Prostate gland (tissue), 2 donors: Measurements from ENCODE around the gene ALG11. TPM values are rescaled to one million over a fixed set of nuclear protein-coding genes. Genes with fewer than 3 reads are reported as not detected.

Source experiments
- DNase-seq: peaks from one replicate; pipeline ENCODE4 v3.0.0-alpha.2; 2019; ENCODE audit warnings: low spot score
- H3K27ac ChIP-seq, 2 donors: fragments of 200-600 bp; sonication (generic); 2 replicates each; pipeline ENCODE4 v1.5.1; 2017 to 2019
- H3K27me3 ChIP-seq: fragments of 200-600 bp; sonication (generic); replicated peaks from 2 replicates; pipeline ENCODE4 v1.5.1; 2019; ENCODE audit not compliant: insufficient read depth
- H3K36me3 ChIP-seq, 2 donors: fragments of 200-600 bp; sonication (generic); 1 replicate in 1 of 2; 2 replicates in 1 of 2; pipeline versions ENCODE4 v1.5.1 to v1.8.1; 2017 to 2019
- H3K4me1 ChIP-seq: fragments of 200-600 bp; sonication (generic); replicated peaks from 2 replicates; pipeline ENCODE4 v1.5.1; 2019
- H3K4me3 ChIP-seq, 2 donors: fragments of 200-600 bp; sonication (generic); 2 replicates each; pipeline ENCODE4 v1.5.1; 2017 to 2019
- H3K9me3 ChIP-seq: fragments of 200-600 bp; sonication (generic); 2 replicates; pipeline ENCODE4 v1.5.1; 2017
- POLR2A ChIP-seq: fragments of 450-650 bp; IDR thresholded peaks from one replicate; pipeline ENCODE4 v1.6.1; 2016; ENCODE audit warnings: antibody characterized with exemption, mild to moderate bottlenecking
- POLR2AphosphoS5 ChIP-seq: sonication (generic); formaldehyde crosslinking; IDR thresholded peaks from one replicate; pipeline ENCODE4 v1.6.1; 2017; ENCODE audit warnings: antibody characterized with exemption
- WGBS: methylation state at CpG from one replicate; pipeline ENCODE4 v1.1.5; 2018; 5-methylcytosine and 5-hydroxymethylcytosine counted together
- intact Hi-C: fragments of 100-400 bp; cut with DNase I; formaldehyde crosslinking; loops from one replicate; pipeline ENCODE4 v1.14.2; 2022
- total RNA-seq, 2 donors: library from RNA; depleted of rRNA; stranded (reverse); fragments of >200 nt; gene quantifications; one replicate each; pipeline ENCODE4 v1.1.0, GENCODE V29; 2016
- TF ChIP-seq, protein P1 (sequence below), 4 experiments: fragments of 200-600 bp in 2 of 4; fragments of 450-650 bp in 2 of 4; sonication (generic) in 2 of 4; IDR thresholded peaks; 1 replicate in 3 of 4; 2 replicates in 1 of 4; pipeline ENCODE4 v1.5.1; 2016 to 2019; ENCODE audit warnings: antibody characterized with exemption in 4 of 4, mild to moderate bottlenecking in 2 of 4, moderate library complexity in 2 of 4

Gene ALG11
- total RNA-seq, 2 donors from 2014 or later: 28.9 to 34.1 TPM

DNA sequence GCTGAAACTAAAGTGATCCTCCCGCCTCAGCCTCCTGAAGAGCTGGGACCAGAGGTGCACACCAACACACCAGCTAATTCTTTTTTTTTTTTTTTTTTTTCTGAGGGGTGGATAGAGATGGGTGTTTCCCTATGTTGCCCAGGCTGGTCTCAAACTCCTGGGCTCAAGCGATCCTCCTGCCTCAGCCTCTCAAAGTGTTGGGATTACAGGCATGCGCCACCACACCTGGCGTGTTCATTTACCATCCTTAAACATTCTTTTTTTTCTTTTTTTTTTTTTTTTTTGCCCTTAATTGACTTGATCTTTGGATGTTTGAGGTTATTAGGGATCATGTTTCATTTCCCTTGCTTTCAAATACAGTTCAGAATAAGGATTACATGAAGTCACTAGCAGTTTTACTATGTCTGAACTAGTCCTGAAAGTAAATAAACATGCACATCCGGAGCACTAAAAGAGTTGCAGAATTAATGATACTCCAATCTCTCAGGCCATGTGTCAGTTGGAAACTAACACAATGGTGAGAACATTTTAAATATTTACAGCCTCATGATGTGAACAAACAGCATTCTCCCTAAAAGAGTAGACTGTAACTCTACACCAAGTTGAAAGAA lies 22.5 kb downstream of the ALG11 start:
- DNase-seq: no peak
- Histone ChIP-seq H3K9me3 (no peaks in the 10 kb centered on the region), H3K27me3 (no peaks in the 10 kb centered on the region), H3K4me3 (no peak overlapping the region), H3K4me1 (no peaks in the 10 kb centered on the region), H3K36me3 (no peaks in the 10 kb centered on the region), H3K27ac (no peak overlapping the region)
- 61% methylated on average over 5 of the region's 5 CpGs for whole genome bisulfite sequencing
- TF ChIP-seq POLR2A (no peak), POLR2AphosphoS5 (peak; percentile 49)
- TF ChIP-seq, protein P1, sequence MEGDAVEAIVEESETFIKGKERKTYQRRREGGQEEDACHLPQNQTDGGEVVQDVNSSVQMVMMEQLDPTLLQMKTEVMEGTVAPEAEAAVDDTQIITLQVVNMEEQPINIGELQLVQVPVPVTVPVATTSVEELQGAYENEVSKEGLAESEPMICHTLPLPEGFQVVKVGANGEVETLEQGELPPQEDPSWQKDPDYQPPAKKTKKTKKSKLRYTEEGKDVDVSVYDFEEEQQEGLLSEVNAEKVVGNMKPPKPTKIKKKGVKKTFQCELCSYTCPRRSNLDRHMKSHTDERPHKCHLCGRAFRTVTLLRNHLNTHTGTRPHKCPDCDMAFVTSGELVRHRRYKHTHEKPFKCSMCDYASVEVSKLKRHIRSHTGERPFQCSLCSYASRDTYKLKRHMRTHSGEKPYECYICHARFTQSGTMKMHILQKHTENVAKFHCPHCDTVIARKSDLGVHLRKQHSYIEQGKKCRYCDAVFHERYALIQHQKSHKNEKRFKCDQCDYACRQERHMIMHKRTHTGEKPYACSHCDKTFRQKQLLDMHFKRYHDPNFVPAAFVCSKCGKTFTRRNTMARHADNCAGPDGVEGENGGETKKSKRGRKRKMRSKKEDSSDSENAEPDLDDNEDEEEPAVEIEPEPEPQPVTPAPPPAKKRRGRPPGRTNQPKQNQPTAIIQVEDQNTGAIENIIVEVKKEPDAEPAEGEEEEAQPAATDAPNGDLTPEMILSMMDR (IDR thresholded peaks at IDR 0.05): no peak
- intact Hi-C loops: no loop called here

DNA sequence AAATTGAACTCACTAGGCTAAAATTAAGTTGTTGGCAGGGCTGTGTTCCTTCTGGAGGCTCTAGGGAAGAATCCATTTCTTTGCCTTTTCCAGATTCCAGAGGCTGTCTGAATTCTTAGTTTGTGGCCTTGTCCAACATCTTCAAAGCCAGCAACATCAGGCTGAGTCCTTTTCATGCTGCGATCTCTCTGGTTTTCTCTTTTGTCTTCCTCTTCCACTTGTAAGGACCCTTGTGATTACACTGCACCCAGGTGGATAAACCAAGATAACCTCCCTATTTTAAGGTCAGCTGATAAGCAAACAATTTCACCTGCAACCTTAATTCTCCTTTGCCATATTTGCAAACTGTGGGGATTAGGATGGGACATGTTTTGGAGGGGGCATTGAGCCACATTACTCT lies 23.8 kb downstream of the ALG11 start:
- H3K27me3 ChIP-seq: no peaks in the 10 kb centered on the region
- no peak for DNase-seq
- H3K9me3 ChIP-seq: no peaks in the 10 kb centered on the region
- H3K4me3 ChIP-seq: no peak overlapping the region
- intact Hi-C loops: no loop called here
- TF ChIP-seq POLR2AphosphoS5 (no peak), POLR2A (no peak)
- TF ChIP-seq, protein P1 (IDR thresholded peaks at IDR 0.05): no peak
- 88% methylated on average over 1 of the region's 1 CpG for WGBS
- H3K36me3 ChIP-seq: no peaks in the 10 kb centered on the region
- no peaks in the 10 kb centered on the region for H3K4me1 ChIP-seq
- no peak overlapping the region for H3K27ac ChIP-seq

DNA sequence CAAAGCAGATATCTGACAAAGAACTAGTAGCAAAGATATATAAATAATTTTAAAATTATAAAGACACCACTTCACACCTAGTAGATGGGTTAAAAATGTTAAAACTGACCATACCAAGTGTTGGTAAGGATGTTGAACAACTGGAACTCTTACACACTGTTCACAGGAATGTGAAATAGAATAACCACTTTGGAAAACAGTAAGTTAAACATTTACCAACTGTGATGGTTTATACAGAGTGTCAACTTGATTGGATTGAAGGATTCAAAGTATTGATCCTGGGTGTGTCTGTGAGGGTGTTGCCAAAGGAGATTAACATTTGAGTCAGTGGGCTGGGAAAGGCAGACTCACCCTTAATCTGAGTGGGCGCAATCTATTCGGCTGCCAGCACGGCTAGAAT lies 31.5 kb downstream of the ALG11 start:
- DNase-seq: no peak
- Histone ChIP-seq H3K27ac (no peak overlapping the region), H3K9me3 (no peaks in the 10 kb centered on the region), H3K4me1 (no peaks in the 10 kb centered on the region), H3K36me3 (no peaks in the 10 kb centered on the region), H3K4me3 (no peak overlapping the region), H3K27me3 (no peaks in the 10 kb centered on the region)
- 93% methylated on average over 3 of the region's 3 CpGs for WGBS
- intact Hi-C loops: no loop called here
- no peak for TF ChIP-seq POLR2AphosphoS5
- TF ChIP-seq POLR2A: no peak
- TF ChIP-seq, protein P1 (IDR thresholded peaks at IDR 0.05): no peak

DNA sequence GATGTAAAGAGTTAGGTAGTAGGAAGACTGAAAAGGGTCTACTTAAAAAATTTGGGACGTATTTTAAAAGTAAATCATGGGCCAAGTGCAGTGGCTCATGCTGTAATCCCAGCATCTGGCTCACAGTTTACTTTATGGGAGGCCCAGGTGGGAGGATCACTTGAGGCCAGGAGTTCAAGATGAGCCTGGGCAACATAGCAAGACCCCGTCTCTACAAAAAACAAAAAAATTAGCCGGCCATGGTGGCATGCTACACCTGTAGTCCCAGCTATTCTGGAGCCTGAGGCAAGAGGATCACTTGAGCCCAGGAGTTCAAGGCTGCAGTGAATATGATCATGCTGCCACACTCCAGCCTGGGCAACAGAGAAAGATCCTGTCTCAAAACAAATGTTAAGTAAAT lies 35.3 kb downstream of the ALG11 start:
- no peak overlapping the region for H3K27ac ChIP-seq
- no peaks in the 10 kb centered on the region for H3K27me3 ChIP-seq
- TF ChIP-seq, protein P1 (IDR thresholded peaks at IDR 0.05): no peak
- no peak for TF ChIP-seq POLR2AphosphoS5
- TF ChIP-seq POLR2A: no peak
- H3K9me3 ChIP-seq: no peaks in the 10 kb centered on the region
- intact Hi-C loops: no loop called here
- H3K4me1 ChIP-seq: no peaks in the 10 kb centered on the region
- WGBS: 86% methylated on average over 3 of the region's 3 CpGs
- H3K4me3 ChIP-seq: no peak overlapping the region
- no peaks in the 10 kb centered on the region for H3K36me3 ChIP-seq
- DNase-seq: no peak

DNA sequence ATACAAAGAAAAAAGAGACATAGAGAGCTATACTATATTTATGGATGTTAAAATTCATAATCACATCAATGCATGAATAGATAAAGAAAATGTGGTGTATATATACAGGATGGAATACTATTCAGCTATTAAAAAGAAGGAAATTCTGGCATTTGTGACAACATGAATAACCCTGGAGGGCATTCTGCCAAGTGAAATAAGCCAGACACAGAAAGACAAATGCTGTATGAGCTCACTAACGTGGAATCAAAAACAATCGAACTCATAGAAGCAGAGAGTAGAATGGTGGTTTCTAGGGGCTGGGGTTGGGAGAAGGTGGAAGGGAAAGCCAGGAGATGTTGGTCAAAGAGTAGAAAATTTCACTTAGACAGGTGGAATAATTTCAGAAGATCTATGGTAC lies 36.3 kb downstream of the ALG11 start:
- no peak overlapping the region for H3K27ac ChIP-seq
- TF ChIP-seq POLR2AphosphoS5 (no peak), POLR2A (no peak)
- TF ChIP-seq, protein P1 (IDR thresholded peaks at IDR 0.05): no peak
- H3K27me3 ChIP-seq: no peaks in the 10 kb centered on the region
- DNase-seq: no peak
- intact Hi-C loops: no loop called here
- H3K4me1 ChIP-seq: no peaks in the 10 kb centered on the region
- H3K9me3 ChIP-seq: no peaks in the 10 kb centered on the region
- WGBS: 88% methylated on average over 2 of the region's 2 CpGs
- no peak overlapping the region for H3K4me3 ChIP-seq
- H3K36me3 ChIP-seq: no peaks in the 10 kb centered on the region
